ENCODE measurements around the gene NEB. TPM values are rescaled to one million over a fixed set of nuclear protein-coding genes. Genes with fewer than 3 reads are reported as not detected.

The NEB gene
- polyA plus RNA-seq, 3 donors, result 2.7 TPM; not detected in 2

DNA sequence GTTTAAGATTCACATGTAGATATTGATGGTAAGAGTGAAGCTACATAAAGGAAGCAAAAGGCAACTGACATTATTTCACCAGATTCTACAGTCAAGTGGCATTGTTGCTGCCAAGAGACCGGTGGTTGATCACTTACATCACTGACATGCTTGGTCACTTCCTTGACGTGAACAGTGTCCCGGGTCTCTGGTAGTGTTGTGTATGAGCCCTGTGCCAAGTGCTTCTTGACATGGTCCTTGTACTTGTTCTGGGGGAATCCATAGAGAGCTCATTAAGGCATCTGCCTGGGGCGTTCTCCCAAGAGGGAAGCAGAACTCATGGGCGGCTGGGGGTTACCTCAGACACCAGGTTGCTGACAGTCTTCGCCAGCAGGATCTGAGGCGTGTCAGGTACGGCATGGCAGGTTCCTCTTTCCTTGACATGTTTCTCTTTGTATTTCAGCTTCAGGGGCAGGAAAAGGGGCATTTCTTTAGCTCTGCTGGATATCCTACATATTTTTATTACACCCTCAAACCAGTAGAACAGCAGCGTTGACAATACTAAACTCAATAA is 208.4 kb downstream of the NEB start:
- Histone ChIP-seq H3K4me3 (replicated peaks in 1 of 3; ENCODE audit: low read depth in 2 of 3, low read length in 3 of 3) (peak overlapping the region in 1 of 3 experiments; percentile 13), H3K4me2 (replicated peaks; ENCODE audit: extremely low read depth, low read length, poor library complexity, severe bottlenecking) (no peak overlapping the region), H3K36me3 (replicated peaks in 1 of 2; ENCODE audit: control insufficient read depth in 1 of 2, insufficient read depth in 2 of 2, low read length in 2 of 2) (no peaks in the 10 kb centered on the region), H4K20me1 (ENCODE audit: insufficient read depth, low read length) (no peaks in the 10 kb centered on the region), H3K27ac (ENCODE audit: low read depth in 1 of 2, low read length in 2 of 2) (no peak overlapping the region), H3K27me3 (ENCODE audit: control insufficient read depth in 2 of 2, insufficient read depth in 2 of 2, low read length in 2 of 2) (no peaks in the 10 kb centered on the region), H2AFZ (ENCODE audit: insufficient read depth, low read depth, low read length, poor library complexity, severe bottlenecking) (no peak overlapping the region), H3K4me1 (ENCODE audit: control insufficient read depth in 1 of 2, insufficient read depth in 2 of 2, low read length in 2 of 2) (no peaks in the 10 kb centered on the region), H3K79me2 (ENCODE audit: insufficient read depth, low read length) (no peaks in the 10 kb centered on the region), H3K9ac (ENCODE audit: insufficient read depth, low read length, poor library complexity, severe bottlenecking) (no peak overlapping the region), H3K9me3 (replicated peaks in 1 of 2; ENCODE audit: control insufficient read depth in 1 of 2, insufficient read depth in 1 of 2, low read length in 2 of 2) (no peaks in the 10 kb centered on the region)
- Mint-ChIP-seq H3K4me3 (peak overlapping the region; percentile 59 to 77), H3K27ac (peak overlapping the region in 1 of 7 donors; percentile 43), H3K4me1 (peaks cover 14% of the 10 kb centered on the region), H3K36me3 (no peaks in the 10 kb centered on the region), H3K27me3 (ENCODE audit: low read depth in 3 of 3) (peaks cover 0 to 2% (median 0%) of the 10 kb centered on the region in 3 donors), H3K9me3 (no peaks in the 10 kb centered on the region)
- TF ChIP-seq, protein P1, sequence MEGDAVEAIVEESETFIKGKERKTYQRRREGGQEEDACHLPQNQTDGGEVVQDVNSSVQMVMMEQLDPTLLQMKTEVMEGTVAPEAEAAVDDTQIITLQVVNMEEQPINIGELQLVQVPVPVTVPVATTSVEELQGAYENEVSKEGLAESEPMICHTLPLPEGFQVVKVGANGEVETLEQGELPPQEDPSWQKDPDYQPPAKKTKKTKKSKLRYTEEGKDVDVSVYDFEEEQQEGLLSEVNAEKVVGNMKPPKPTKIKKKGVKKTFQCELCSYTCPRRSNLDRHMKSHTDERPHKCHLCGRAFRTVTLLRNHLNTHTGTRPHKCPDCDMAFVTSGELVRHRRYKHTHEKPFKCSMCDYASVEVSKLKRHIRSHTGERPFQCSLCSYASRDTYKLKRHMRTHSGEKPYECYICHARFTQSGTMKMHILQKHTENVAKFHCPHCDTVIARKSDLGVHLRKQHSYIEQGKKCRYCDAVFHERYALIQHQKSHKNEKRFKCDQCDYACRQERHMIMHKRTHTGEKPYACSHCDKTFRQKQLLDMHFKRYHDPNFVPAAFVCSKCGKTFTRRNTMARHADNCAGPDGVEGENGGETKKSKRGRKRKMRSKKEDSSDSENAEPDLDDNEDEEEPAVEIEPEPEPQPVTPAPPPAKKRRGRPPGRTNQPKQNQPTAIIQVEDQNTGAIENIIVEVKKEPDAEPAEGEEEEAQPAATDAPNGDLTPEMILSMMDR (IDR thresholded peaks at IDR 0.05), result no peak
- peak in 1 of 3 donors; percentile 4 for DNase-seq
- WGBS (ENCODE audit: insufficient coverage), result 11% methylated on average over 5 of the region's 9 CpGs
- intact Hi-C loops (cut with micrococcal nuclease), result no loop called here

DNA sequence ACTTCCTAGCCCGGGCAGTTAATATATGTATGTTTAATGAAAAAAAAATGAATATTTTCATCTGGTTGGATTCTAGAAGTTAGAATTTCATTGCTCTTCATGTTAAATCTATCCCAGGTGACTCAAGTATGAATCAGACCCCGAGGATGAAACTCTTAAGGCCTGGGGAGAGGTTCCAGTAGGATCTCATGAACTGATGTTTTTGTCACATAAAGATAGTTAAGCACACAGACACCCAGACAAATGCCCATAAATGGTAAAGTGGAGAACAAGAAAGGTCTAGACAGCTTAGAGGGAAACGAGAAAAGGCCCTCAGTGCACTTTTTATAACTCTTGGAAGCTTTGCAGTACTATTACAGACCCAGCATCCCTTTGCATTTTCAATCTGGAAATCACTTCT is 210.4 kb downstream of the NEB start:
- Mint-ChIP-seq H3K4me3 (no peak overlapping the region), H3K27me3 (ENCODE audit: low read depth in 3 of 3) (peaks cover 0 to 2% (median 0%) of the 10 kb centered on the region in 3 donors), H3K4me1 (peaks cover 14% of the 10 kb centered on the region), H3K9me3 (no peaks in the 10 kb centered on the region), H3K27ac (no peak overlapping the region), H3K36me3 (no peaks in the 10 kb centered on the region)
- H2AFZ ChIP-seq (ENCODE audit: insufficient read depth, low read depth, low read length, poor library complexity, severe bottlenecking), result no peak overlapping the region
- TF ChIP-seq, protein P1 (IDR thresholded peaks at IDR 0.05), result no peak
- H3K4me1 ChIP-seq (ENCODE audit: control insufficient read depth in 1 of 2, insufficient read depth in 2 of 2, low read length in 2 of 2), result no peaks in the 10 kb centered on the region
- no peak overlapping the region for H3K4me2 ChIP-seq (replicated peaks; ENCODE audit: extremely low read depth, low read length, poor library complexity, severe bottlenecking)
- intact Hi-C loops (cut with micrococcal nuclease), result no loop called here
- no peak overlapping the region for H3K27ac ChIP-seq (ENCODE audit: low read depth in 1 of 2, low read length in 2 of 2)
- no peaks in the 10 kb centered on the region for H3K9me3 ChIP-seq (replicated peaks in 1 of 2; ENCODE audit: control insufficient read depth in 1 of 2, insufficient read depth in 1 of 2, low read length in 2 of 2)
- no peak overlapping the region for H3K9ac ChIP-seq (ENCODE audit: insufficient read depth, low read length, poor library complexity, severe bottlenecking)
- DNase-seq, result no peak
- no peaks in the 10 kb centered on the region for H3K36me3 ChIP-seq (replicated peaks in 1 of 2; ENCODE audit: control insufficient read depth in 1 of 2, insufficient read depth in 2 of 2, low read length in 2 of 2)
- no peaks in the 10 kb centered on the region for H3K27me3 ChIP-seq (ENCODE audit: control insufficient read depth in 2 of 2, insufficient read depth in 2 of 2, low read length in 2 of 2)
- no peaks in the 10 kb centered on the region for H3K79me2 ChIP-seq (ENCODE audit: insufficient read depth, low read length)
- H4K20me1 ChIP-seq (ENCODE audit: insufficient read depth, low read length), result no peaks in the 10 kb centered on the region
- 100% methylated on average over 1 of the region's 3 CpGs for WGBS (ENCODE audit: insufficient coverage)
- H3K4me3 ChIP-seq (replicated peaks in 1 of 3; ENCODE audit: low read depth in 2 of 3, low read length in 3 of 3), result no peak overlapping the region
